Stimulated activated CD4-positive, alpha-beta T cell treated with anti-CD3 and anti-CD28 coated beads, TNF-alpha, amount 100 ng/mL, for 1 hour (primary cell): ENCODE data around the gene JPT2.
A peak's percentile ranks its signal among the peaks of the same experiment; 100 is the strongest.
"Not testable (repeated sequence)": the region's sequence is repeated elsewhere in the genome, so short reads cannot be mapped to it uniquely, and the experiment has no call there.

Experiments
- DNase-seq, 3 donors: peaks; one replicate each; pipeline ENCODE4 v3.0.0-alpha.2; 2020; ENCODE audit warnings: low read depth in 3 of 3, low spot score in 1 of 3

JPT2 gene

GRCh38 chr16:1673424-1674151, 4.5 kb upstream of the JPT2 start:
- no peak for DNase-seq

GRCh38 chr16:1674306-1674705, 3.8 kb upstream of the JPT2 start:
- no peak for DNase-seq

- no peak for DNase-seq
Measured at GRCh38 chr16:1674751-1675664, 3.1 kb upstream of the JPT2 start.

- DNase-seq = no peak
Measured at GRCh38 chr16:1676661-1677060, 1.4 kb upstream of the JPT2 start.

- no peak for DNase-seq
Measured at GRCh38 chr16:1677339-1677738, 740 bp upstream of the JPT2 start.

- peak in 2 of 3 donors; percentile 7 to 43 for DNase-seq
Measured at GRCh38 chr16:1678500-1679098, 520 bp downstream of the JPT2 start.

- DNase-seq = no peak
Measured at GRCh38 chr16:1680361-1680760, 2.3 kb downstream of the JPT2 start.

GRCh38 chr16:1681032-1681431, 3.0 kb downstream of the JPT2 start:
- no peak for DNase-seq

- DNase-seq = no peak
Measured at GRCh38 chr16:1687427-1688316, 9.6 kb downstream of the JPT2 start.

- DNase-seq = no peak
Measured at GRCh38 chr16:1688807-1689560, 10.9 kb downstream of the JPT2 start.

GRCh38 chr16:1689853-1690252, 11.8 kb downstream of the JPT2 start:
- DNase-seq = no peak

GRCh38 chr16:1690810-1691209, 12.7 kb downstream of the JPT2 start:
- DNase-seq = no peak

- DNase-seq = no peak
Measured at GRCh38 chr16:1691276-1691675, 13.2 kb downstream of the JPT2 start.

- no peak for DNase-seq
Measured at GRCh38 chr16:1691956-1692355, 13.9 kb downstream of the JPT2 start.

GRCh38 chr16:1696863-1697262, 18.8 kb downstream of the JPT2 start:
- DNase-seq = no peak

GRCh38 chr16:1698680-1699079, 20.6 kb downstream of the JPT2 start:
- DNase-seq = no peak

- DNase-seq = no peak
Measured at GRCh38 chr16:1700246-1700645, 22.2 kb downstream of the JPT2 start.

- DNase-seq = no peak
Measured at GRCh38 chr16:1701216-1701878, 23.3 kb downstream of the JPT2 start.

- not testable (repeated sequence) for DNase-seq
Measured at GRCh38 chr16:1705324-1705687, 27.2 kb downstream of the JPT2 start.
